DLD1 (cell line): Measurements from ENCODE around the gene PTPRU.

ENCODE experiments used
- in situ Hi-C: cut with HindIII; loops from 2 replicates; pipeline ENCODE4 v1.10.0; 2017; ENCODE audit warnings: low sequenced_read_pairs

PTPRU gene

DNA sequence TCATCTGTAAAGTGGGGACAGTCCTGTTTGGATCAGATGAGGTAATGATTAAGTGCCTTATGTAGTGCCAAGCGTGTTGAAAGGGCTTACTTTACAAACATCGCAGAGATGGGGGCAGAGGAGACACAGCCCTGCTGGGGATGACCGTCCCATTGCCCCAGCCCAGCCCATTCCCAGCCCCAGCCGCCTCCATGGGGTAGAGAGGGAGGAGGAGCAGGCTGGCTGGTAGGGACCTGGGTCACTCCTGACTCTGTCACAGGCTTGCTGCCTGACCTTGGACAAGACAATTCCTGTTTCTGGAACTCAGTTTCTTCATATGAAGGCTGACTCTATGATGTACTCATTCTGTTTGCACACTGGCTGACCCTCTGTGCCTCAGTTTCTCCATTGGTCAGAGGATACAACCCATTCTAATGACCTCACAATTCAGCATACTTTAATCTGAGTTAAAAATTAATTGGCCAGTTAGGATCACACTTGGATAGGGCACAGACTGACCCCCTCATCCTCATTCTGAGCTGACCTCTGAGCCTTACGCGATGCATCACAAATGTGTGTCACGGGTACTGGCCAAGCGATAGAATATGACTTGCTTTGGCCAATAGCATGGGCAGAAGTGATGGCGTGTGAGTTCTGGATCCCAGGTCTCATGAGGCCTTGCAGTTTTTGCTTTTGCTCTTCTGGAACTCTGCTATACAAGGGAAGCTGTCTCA lies 91.1 kb downstream of the PTPRU start:
- in situ Hi-C loops, result no loop called here

DNA sequence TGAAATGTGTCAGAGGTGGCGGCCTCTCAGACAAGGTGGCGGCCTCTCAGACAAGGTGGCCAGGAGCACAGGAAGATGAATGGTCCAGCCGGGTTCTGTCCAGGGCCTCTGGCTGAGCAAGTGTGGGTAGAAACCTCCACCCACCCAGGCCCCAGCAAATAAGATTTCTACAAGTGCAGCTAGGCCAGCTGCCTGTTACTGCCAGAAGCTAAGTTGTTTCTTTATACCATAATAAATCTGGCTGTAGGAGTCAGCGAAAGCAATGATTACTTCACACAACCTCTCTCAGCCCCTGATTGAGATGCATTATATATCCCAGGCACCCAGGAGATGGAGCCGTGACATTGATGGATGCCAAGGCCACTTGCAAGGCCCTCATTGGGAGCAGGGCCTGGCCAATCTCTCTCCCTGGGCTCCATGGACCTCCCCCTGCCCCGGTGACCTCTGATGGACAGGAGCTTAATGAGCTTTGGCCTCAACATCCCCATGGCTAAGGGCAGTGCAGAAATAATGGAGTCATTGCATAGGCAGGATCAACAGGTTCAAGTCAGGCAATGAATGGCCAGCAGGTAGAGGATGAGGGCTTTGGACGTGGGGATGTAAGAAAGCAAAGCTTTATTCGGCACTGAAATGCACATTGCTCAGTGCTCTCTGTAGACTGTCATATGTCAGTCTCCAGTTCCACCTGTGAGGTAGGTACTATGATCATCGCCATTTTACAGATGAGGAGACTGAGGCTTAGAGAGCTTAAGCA lies 92.9 kb downstream of the PTPRU start:
- in situ Hi-C loops, result no loop called here

DNA sequence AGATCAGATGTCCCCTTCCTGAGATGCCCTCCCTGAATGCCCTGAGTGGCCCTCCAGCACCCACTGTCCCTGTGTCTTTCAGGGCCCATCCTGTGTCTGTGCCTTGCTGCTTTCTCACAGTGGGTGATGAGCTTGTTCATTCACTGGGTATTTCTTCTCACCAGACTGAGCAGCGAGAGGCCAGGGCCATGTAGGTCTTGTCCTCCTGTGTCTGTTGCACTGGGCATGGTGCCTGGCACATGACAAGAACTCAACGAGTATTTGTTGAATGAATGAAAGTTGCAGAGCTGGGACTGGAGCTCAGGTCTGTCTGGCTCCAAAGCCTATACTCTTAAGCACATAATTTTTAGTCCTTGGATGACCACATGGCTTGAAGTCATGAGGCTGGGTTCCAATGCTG lies 93.8 kb downstream of the PTPRU start:
- in situ Hi-C loops, result no loop called here

DNA sequence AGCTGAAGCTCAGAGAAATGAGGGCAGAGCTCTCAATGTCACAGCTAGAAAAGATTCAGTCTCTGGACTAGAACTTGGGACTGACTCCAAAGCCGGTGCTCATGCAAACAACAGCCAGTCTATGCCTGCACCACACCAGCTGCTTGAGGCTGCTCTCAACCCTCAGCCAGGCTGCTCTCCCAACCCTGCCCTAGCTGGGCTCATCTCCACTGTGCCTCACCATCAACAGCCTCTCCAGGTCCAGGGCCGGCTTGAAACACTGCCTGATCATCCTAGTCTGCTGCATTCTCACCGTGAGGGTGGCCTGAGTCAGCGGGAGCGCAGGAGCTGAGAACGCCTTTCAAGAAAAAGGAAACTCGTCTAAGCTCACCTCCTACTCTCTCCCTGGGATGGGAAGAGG lies 94.5 kb downstream of the PTPRU start:
- in situ Hi-C loops, result no loop called here

DNA sequence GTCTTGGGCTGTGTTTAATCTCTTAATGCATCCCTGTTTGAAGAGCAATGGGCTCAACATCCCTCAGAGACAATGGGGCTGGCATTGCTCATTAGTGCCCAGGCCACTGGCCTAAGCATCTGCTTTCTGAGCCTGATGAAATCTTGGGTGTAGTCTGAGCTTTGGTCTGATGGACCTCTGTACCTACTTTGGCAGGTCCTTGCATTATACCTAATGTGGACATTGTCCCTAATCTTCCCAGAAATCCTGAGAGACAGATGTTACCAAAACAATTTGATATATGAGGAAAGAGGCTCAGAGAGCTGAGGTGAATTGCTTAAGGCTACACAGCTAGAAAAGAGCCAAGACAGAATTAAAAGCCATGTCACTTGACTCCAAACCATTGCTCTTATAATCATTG lies 95.0 kb downstream of the PTPRU start:
- in situ Hi-C loops, result no loop called here

DNA sequence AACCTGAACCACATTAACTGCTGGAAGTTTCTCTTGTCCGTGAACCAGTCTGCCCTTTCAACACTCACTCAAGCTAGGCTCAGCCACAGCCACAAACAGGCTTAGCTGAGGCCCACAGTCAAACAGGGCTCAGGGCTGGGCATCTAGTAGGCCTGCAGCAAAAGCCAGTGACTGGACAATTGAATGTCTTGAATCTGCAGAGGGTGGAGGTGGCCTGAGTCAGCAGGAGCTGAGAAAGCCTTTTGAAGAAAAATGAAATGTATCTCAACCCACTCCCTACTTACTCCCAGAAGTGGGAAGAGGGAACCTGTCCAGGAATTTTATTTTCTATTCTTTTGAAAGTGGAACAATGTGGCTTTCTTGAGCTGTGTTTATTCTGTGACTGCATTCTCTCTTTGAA lies 95.4 kb downstream of the PTPRU start:
- in situ Hi-C loops, result no loop called here

DNA sequence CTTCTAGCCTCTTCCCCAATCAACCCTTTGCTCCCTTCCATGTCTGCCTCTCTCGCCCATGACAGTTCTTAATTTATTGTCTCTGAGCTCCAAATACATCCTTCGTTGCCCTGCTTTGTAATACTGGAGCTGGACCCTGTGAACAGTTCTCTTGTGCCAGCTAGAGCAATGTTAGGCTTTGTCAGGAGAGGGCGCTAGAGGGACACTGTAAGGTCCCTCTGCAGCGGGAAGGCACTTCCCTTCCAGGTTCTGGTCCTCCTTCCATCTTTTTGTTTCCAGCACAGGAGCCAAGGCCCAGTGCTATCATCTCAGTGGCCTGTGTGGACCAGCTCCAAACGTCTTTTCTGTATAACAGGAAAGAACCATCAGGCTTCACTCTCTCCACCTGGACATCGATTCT lies 95.9 kb downstream of the PTPRU start:
- in situ Hi-C loops, result no loop called here

DNA sequence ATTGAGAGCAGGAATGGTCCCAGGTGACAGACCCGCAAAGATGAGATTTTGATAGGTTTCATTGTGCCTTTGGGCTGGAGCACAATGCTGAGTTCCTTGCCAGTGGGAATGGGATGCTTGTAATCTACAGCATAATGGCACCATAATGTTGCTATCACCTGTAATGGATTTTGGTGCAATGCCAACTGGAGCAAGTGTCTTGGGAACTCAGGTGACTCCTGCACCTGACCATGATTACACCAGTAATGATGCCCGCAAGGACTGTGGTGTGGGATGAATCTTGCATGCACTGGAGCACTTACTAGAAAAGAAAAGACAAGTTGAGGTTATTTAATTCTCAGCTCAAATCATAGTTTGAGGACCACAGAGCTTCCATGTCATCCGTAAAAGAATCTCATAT lies 96.7 kb downstream of the PTPRU start:
- in situ Hi-C loops, result no loop called here

DNA sequence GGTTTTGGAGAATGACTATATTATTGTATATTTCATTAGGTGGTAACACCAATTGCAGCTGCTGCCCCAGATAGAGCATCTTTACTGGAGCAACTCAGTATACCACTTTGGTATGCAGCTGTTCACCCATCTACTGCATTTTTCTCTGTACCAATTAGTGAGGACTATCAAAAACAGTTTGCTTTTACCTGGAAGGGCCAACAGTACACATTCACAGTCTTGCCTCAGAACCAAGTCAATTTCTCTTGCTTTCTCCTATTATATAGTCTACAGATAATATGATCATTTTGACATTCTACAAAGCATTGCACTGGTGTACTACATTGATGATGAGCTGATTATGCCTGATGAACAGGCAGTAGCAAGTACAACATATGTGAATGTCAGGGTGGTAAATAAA lies 99.3 kb downstream of the PTPRU start:
- in situ Hi-C loops, result no loop called here

DNA sequence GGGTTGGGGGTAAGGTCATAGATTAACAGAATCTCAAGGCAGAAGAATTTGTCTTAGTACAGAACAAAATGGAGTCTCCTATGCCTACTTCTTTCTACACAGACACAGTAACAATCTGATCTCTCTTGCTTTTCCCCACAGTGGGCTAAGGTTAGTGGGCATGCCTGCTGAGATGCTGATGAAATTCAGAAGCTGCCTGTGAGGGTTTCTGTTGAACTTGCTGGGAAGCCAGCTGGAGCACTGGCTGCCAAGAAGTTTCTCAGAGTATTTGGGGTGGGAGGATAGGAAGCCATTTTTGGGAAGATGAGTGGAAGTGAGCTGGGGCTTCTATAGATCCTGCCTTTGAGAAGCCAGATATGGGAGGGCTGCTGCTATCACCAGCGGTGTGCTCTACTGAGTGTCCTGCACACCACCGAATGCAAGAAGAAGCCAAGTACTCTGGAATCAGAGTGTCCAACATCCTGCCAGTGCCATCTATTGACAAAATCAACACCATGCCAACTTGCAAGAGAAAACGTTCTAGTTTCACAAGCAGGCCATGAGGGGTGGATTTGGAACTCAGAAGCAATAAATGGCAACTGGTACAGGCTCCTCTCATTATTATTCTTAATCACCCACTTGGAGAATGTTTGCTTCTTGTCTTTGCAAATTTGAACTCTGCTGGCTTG lies 102.7 kb downstream of the PTPRU start:
- in situ Hi-C loops, result no loop called here

DNA sequence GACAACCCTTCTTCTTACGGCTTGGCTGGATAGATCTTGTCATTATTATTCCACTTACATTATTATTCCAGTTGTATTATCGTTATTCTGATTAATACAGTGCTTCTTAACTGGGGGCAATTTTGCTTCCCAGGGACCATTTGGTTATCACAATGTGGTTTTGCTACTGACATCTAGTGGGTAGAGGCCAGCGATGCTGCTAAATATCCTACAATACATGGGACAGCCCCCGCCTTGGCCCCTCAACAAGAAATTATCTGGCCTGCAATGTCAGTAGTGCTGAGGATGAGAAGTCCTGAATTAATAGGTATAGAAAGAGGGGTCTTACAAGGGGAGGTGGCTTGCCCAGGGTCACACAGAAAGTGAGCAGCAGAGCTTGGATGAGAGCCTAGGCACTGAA lies 105.6 kb downstream of the PTPRU start:
- in situ Hi-C loops, result no loop called here

DNA sequence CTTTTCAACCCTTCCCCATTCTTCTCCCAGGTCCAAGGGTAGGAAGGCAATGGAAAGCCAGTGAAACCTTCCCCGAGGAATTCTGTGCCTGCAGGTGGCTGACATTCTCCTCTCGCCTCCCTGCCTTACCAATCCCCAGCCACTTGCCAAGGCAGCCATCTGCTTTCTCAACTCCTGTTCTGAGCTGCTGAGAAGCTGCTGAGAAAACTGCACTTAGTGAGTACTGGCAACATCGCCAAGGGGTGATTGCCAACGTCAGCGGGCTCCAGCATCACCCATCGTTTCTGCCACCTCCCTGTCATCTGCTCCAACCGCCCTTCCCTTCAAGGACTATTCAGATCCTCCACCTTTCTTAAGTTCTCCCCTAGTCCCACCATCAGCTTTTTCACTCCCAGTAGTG lies 106.0 kb downstream of the PTPRU start:
- in situ Hi-C loops, result no loop called here

DNA sequence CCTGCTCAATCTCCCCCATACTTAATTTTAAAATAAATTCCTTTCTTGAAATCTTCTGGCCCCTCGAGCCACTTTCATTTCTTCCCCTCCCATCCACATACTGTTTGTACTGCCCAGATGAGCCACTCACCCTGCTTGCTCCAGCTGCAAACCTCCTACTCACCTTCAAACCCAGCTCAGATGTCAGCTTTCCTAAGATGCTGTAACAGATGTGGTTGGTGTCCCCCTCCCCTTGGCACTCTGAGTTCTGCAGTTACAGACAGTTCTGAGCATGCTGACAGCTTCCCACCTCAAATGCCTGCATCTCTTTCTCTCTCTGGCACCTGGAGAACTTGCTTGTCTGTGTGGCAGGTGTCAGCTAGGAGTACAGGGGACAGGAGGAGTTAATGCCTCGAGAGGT lies 106.7 kb downstream of the PTPRU start:
- in situ Hi-C loops, result no loop called here

DNA sequence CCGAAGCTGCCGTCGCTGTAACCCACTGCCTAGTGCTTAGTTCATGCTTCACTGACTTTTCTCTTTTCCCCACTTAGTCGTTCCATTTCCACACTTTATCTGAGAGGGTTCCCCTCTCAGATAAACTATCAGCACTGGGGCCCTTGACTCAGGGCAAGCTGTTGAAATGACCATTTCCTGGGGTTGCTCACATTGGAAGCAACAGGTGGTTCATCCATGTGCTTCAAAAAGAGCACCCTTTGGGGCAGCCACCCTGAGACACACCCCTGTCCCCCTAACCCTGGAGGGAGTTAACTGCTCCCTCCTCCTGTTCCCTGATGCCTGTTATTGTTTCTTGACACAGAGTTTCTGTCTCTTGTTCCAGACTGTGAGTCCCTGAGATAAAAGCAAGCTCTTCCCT lies 107.2 kb downstream of the PTPRU start:
- in situ Hi-C loops, result no loop called here

DNA sequence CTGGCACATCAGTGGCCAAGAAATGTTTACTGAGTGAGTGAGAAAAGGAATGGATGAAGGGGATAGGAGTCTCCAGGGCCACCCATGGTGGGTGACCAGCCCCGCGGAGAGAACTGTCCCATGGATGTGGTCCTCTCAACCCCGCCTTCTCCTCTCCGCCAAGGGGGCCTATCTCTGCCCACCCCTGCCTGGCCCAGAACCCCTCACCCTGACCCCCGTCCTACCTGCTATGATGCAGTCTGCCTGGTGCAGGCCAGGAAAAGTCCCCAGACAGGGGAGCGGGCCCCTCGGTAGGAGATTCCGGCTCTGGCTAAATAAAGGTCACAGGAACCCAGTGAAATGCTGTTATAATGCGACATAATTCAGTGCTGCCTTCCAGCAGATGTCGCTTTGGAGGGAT lies 107.6 kb downstream of the PTPRU start:
- in situ Hi-C loops, result no loop called here

DNA sequence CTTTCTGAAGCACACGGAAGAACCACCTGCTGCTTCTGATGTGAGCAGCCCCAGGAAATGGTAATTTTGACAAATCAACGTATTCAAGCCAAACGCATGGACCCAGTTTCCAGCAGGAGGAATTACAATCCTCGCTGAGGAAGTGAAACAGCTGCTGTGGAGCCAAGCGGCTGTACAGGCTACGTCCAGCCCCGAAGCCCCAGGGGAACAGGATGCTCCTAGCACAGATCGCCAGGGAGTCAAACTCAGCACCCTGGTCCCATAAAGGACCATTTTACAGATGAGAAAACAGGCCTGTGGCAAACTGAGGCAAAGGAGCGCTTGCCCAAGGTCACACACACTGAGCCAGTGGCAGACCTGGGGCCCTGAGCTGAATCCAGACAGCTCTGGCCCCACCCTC lies 108.0 kb downstream of the PTPRU start:
- in situ Hi-C loops, result no loop called here

DNA sequence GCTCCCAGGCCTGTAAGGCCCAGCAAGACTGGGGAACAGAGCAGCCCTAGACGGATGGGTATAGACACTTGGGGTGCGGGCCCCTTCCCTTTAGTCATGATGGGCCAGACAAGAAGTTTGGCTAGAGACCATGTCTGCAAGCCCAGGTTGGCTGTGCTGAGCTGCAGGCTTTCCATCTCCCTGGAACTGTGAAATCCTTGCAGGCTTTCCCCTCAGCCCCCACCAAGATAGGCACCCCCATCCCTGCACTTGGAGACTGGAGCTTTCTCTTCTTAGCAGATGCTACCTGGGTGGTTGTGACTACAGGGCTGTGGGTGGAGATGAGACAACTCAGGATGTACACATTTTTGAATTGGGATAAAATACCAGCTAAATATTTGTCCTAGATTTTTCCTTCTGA lies 110.3 kb downstream of the PTPRU start:
- in situ Hi-C loops, result no loop called here

DNA sequence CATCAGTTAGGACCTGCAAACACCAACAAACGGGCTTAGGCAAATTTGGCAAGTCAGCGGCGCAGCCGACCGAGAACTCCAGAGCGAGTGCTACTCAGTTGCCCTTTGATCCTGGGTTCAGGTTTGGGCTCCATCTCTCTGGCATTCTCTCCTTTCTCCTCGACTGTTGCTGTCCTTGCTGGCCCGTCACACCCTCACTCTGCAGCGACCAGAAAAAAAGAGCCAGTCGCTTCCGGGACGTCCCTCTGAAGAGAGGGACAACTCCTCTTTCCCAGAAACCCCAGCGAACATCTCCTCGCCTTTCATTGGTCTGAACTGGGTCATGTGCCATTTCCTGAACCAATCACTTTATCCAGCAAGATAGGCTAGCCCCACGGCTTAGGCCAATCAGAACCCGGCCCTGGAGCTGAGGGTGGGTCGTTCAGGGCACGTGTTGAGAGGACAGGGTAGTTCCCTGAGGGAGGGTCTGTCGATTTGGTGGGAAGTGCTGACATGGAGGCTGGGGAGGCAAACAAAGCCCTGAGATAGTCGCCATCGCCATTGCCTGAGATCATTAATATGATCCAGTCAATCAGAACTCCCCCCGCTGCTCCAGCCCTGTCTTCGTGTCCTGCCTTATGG lies 113.7 kb downstream of the PTPRU start:
- in situ Hi-C loops, result no loop called here

DNA sequence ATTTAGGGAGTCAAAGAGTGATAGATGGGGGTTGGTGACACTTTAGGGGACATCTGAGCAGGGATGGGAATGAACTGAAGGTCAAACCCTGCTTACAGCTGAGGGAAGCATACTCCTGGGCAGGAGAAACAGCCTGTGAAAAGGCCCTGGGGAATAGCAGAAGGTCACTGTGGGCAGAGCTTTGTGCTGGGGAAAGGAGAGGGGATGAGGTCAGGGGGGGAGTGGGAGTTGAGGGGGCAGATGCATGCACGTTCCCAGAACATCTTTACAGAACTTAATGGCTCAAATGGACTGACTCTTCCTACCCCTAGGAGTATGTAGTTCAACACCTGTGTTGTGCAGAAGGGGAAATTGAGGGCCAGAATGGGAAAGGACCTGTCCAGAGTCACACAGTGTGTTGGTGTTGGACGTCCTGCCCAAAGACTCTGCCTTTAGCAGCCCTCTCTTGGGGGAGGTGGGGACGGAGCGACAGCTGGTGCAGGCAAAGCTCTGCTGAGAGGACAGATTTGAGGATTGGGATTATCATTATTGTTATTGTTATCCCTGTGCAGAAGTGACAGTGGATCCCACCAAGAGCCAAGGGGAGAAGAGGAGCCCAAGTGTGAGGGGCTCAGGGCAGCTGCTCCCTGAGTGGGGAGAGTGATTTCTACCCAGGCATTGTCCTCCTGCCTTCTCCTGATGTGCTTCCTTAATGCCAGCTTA lies 116.5 kb downstream of the PTPRU start:
- in situ Hi-C loops, result no loop called here

DNA sequence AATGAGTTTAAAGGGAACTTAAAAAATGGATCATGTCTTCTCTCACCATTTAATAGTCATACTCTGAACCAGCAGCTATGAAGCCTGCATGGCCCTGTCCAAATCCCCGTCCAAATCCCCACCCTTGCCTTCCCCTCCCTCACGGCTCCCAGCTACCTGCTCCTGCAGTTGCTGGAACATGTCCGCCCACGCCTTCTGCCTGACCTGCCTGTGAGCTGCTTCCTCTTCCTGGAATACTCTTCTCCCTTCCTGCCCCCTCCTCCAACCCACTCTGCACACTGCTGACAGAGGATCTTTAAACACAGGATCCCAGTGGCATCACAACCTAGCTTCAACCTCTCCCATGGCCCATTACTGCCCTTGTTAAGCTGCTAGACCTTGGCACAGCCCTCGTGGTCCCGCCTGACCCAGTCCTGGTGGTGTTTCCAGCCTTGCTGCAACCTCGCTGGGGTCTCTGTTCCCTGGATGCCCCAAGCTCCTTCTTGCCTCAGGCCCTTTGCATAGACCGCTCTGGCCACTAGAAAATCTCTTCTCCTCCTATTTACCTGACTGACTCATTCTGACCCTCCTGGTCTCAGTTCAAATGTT lies 118.3 kb downstream of the PTPRU start:
- in situ Hi-C loops, result no loop called here

DNA sequence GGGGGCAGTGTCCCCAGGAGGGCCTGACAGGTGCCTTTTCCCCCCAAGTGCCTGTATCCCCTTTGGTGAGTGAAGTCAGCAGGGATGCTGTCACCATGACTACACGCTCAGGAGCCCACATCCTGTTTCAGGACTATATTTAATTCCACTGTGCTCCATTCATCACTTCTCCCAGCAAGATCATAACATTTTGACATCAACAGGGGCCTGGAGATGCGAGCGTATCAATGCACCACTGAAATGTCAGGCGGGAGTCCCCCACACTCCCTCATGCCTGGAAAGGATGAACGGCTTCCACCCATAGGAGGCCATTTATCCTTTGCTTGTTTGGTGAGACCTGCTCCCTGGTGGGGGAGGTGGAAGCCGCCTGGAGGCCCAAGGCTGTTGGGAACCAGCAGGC lies 119.1 kb downstream of the PTPRU start:
- in situ Hi-C loops, result no loop called here
